CD4-positive, alpha-beta memory T cell (primary cell): ENCODE measurements around the gene CMTM5. TPM values are rescaled to one million over a fixed set of nuclear protein-coding genes. Genes with fewer than 3 reads are reported as not detected.

Source experiments
- CTCF ChIA-PET: fragments of 350-600 bp; sonication (Branson Sonifier 250); formaldehyde crosslinking; loops from one replicate; lab custom pipeline; 2021; ENCODE audit warnings: inconsistent platforms; ENCODE audit not compliant: partially characterized antibody; lab: Charles Lee
- POLR2A ChIA-PET: fragments of 350-600 bp; sonication (Branson Sonifier 250); formaldehyde crosslinking; loops from one replicate; lab custom pipeline; 2021; ENCODE audit not compliant: partially characterized antibody; lab: Charles Lee
- DNase-seq, 5 donors: peaks; one replicate each; pipeline versions ENCODE4 v3.0.0 to v3.0.0-alpha.2; 2020 to 2022; ENCODE audit warnings: mixed read lengths in 1 of 5
- H3K27ac ChIP-seq: one replicate; pipeline ENCODE4 v1.7.0; 2013; ENCODE audit warnings: low read depth, low read length
- H3K27me3 ChIP-seq: 2 replicates; pipeline ENCODE4 v1.7.0; 2013; ENCODE audit warnings: mild to moderate bottlenecking, low read length, moderate library complexity; ENCODE audit not compliant: insufficient read depth
- H3K36me3 ChIP-seq: 2 replicates; pipeline ENCODE4 v1.7.0; 2013; ENCODE audit warnings: mild to moderate bottlenecking, low read length, moderate library complexity; ENCODE audit not compliant: insufficient read depth
- H3K4me1 ChIP-seq: 2 replicates; pipeline ENCODE4 v1.7.0; 2013; ENCODE audit warnings: mild to moderate bottlenecking, low read length, moderate library complexity; ENCODE audit not compliant: insufficient read depth
- H3K4me3 ChIP-seq, 2 donors: one replicate each; pipeline ENCODE4 v1.7.0; 2013; ENCODE audit warnings: low read length in 2 of 2, mild to moderate bottlenecking in 1 of 2
- H3K9me3 ChIP-seq, 2 donors: one replicate each; pipeline ENCODE4 v1.7.0; 2013; ENCODE audit warnings: low read length in 2 of 2, control low read depth in 1 of 2; ENCODE audit not compliant: control insufficient read depth in 1 of 2
- H3K27ac Mint-ChIP-seq, 7 donors: one replicate each; pipeline ENCODE4 v1.8.0; 2020 to 2021; ENCODE audit warnings: mixed read lengths in 7 of 7, mild to moderate bottlenecking in 6 of 7, inconsistent platforms in 3 of 7, moderate library complexity in 3 of 7
- H3K27me3 Mint-ChIP-seq, 2 donors: one replicate each; pipeline ENCODE4 v1.8.0; 2020 to 2021; ENCODE audit warnings: mixed read lengths in 2 of 2
- H3K36me3 Mint-ChIP-seq, 2 donors: one replicate each; pipeline ENCODE4 v1.8.0; 2020 to 2021; ENCODE audit warnings: mixed read lengths in 2 of 2, inconsistent platforms in 1 of 2, mild to moderate bottlenecking in 1 of 2
- H3K4me1 Mint-ChIP-seq, 4 donors: one replicate each; pipeline ENCODE4 v1.8.0; 2020 to 2021; ENCODE audit warnings: mixed read lengths in 4 of 4, mild to moderate bottlenecking in 1 of 4
- H3K4me3 Mint-ChIP-seq, 8 donors: one replicate each; pipeline ENCODE4 v1.8.0; 2020 to 2021; ENCODE audit warnings: mixed read lengths in 8 of 8, mild to moderate bottlenecking in 7 of 8, moderate library complexity in 6 of 8, inconsistent platforms in 3 of 8
- H3K9me3 Mint-ChIP-seq, 8 donors: one replicate each; pipeline ENCODE4 v1.8.0; 2020 to 2021; ENCODE audit warnings: mixed read lengths in 8 of 8, mild to moderate bottlenecking in 5 of 8, inconsistent platforms in 3 of 8, moderate library complexity in 1 of 8
- intact Hi-C: fragments of 100-400 bp; cut with micrococcal nuclease; formaldehyde crosslinking; loops from one replicate; pipeline ENCODE4 v1.15.1; 2023
- polyA plus RNA-seq, 2 donors: library from polyadenylated mRNA; unstranded; fragments of 300-500 nt; fragmentation: Illumina TruSeq; gene quantifications; one replicate each; pipeline ENCODE4 v1.2.3, GENCODE V29; 2021
- total RNA-seq, 2 experiments: library from RNA; stranded (reverse); gene quantifications; one replicate each; pipeline ENCODE4 v1.2.3, GENCODE V29; 2021

Gene CMTM5
- total and polyA plus RNA-seq, 4 experiments from 2014 or later = not detected

GRCh38 chr14:23346693-23347405 is 30.0 kb upstream of the CMTM5 start:
- CTCF ChIA-PET = no interaction called here

GRCh38 chr14:23347406-23348296 is 29.2 kb upstream of the CMTM5 start:
- Mint-ChIP-seq H3K9me3 (no peaks in the 10 kb centered on the region), H3K36me3 (no peaks in the 10 kb centered on the region), H3K4me3 (no peak overlapping the region), H3K27ac (no peak overlapping the region), H3K27me3 (peaks cover 15 to 20% of the 10 kb centered on the region in 2 donors), H3K4me1 (peaks cover 4 to 11% (median 8%) of the 10 kb centered on the region in 4 donors)
- no peaks in the 10 kb centered on the region for H3K27me3 ChIP-seq
- H3K9me3 ChIP-seq = no peaks in the 10 kb centered on the region
- H3K36me3 ChIP-seq = no peaks in the 10 kb centered on the region
- ChIA-PET POLR2A (no interaction called here), CTCF (no interaction called here)
- H3K4me1 ChIP-seq = peaks cover 7% of the 10 kb centered on the region
- no peak overlapping the region for H3K4me3 ChIP-seq
- intact Hi-C loops = no loop called here
- DNase-seq = no peak
- no peak overlapping the region for H3K27ac ChIP-seq

More at GRCh38 chr14:23346693-23347405, 30.0 kb upstream of the CMTM5 start:
- no peaks in the 10 kb centered on the region for H3K9me3 Mint-ChIP-seq
- H3K4me3 ChIP-seq = no peak overlapping the region
- H3K4me3 Mint-ChIP-seq = no peak overlapping the region
- no peak for DNase-seq
- H3K36me3 Mint-ChIP-seq = no peaks in the 10 kb centered on the region
- intact Hi-C loops = no loop called here
- H3K4me1 Mint-ChIP-seq = peaks cover 4 to 11% (median 8%) of the 10 kb centered on the region in 4 donors
- no peak overlapping the region for H3K27ac Mint-ChIP-seq
- no peaks in the 10 kb centered on the region for H3K9me3 ChIP-seq
- peaks cover 5% of the 10 kb centered on the region for H3K4me1 ChIP-seq
- peaks cover 17 to 20% of the 10 kb centered on the region in 2 donors for H3K27me3 Mint-ChIP-seq
- H3K27me3 ChIP-seq = no peaks in the 10 kb centered on the region
- H3K36me3 ChIP-seq = no peaks in the 10 kb centered on the region
- no peak overlapping the region for H3K27ac ChIP-seq
- POLR2A ChIA-PET = no interaction called here

- Mint-ChIP-seq H3K27me3 (peaks cover 19 to 25% of the 10 kb centered on the region in 2 donors), H3K27ac (no peak overlapping the region), H3K9me3 (no peaks in the 10 kb centered on the region), H3K4me3 (no peak overlapping the region), H3K36me3 (no peaks in the 10 kb centered on the region), H3K4me1 (peaks cover 7 to 17% (median 14%) of the 10 kb centered on the region in 4 donors)
- Histone ChIP-seq H3K4me3 (no peak overlapping the region), H3K36me3 (no peaks in the 10 kb centered on the region), H3K4me1 (peaks cover 7% of the 10 kb centered on the region), H3K9me3 (no peaks in the 10 kb centered on the region), H3K27ac (no peak overlapping the region), H3K27me3 (no peaks in the 10 kb centered on the region)
- intact Hi-C loops = no loop called here
- DNase-seq = no peak
- CTCF ChIA-PET = no interaction called here
- POLR2A ChIA-PET = no interaction called here
These were observed 28.6 kb upstream of the CMTM5 start for GRCh38 chr14:23348297-23348655.

- H3K9me3 Mint-ChIP-seq = no peaks in the 10 kb centered on the region
- CTCF ChIA-PET = interaction anchor here (1.2 kb wide), 1 partner anchor 31 kb away, joined by 4 read pairs; no protein-coding TSS in a partner anchor
- Histone ChIP-seq H3K36me3 (no peaks in the 10 kb centered on the region), H3K27ac (no peak overlapping the region), H3K9me3 (no peaks in the 10 kb centered on the region), H3K4me3 (no peak overlapping the region), H3K27me3 (peaks cover 4% of the 10 kb centered on the region), H3K4me1 (peaks cover 7% of the 10 kb centered on the region)
- intact Hi-C loops = no loop called here
- POLR2A ChIA-PET = interaction anchor here (0.8 to 1.6 kb wide), 2 partner anchors 14 to 28 kb away, joined by 3 to 4 read pairs; partner anchors contain the start of gene PABPN1
- H3K36me3 Mint-ChIP-seq = no peaks in the 10 kb centered on the region
- no peak overlapping the region for H3K27ac Mint-ChIP-seq
- peaks cover 8 to 24% (median 15%) of the 10 kb centered on the region in 4 donors for H3K4me1 Mint-ChIP-seq
- peaks cover 27 to 35% of the 10 kb centered on the region in 2 donors for H3K27me3 Mint-ChIP-seq
- DNase-seq = no peak
- peak overlapping the region in 2 of 8 donors; percentile 2 to 21 for H3K4me3 Mint-ChIP-seq
These were observed 27.5 kb upstream of the CMTM5 start for GRCh38 chr14:23349156-23349845.

- intact Hi-C loops = loop anchor here (1.0 kb wide), 1 partner anchor 31 kb away; the partner anchor contains the start of gene PABPN1
- Histone ChIP-seq H3K4me1 (peaks cover 7% of the 10 kb centered on the region), H3K36me3 (no peaks in the 10 kb centered on the region), H3K27ac (no peak overlapping the region), H3K9me3 (no peaks in the 10 kb centered on the region), H3K27me3 (peaks cover 4% of the 10 kb centered on the region), H3K4me3 (peak overlapping the region in 1 of 2 donors; percentile 51)
- no peaks in the 10 kb centered on the region for H3K36me3 Mint-ChIP-seq
- H3K27me3 Mint-ChIP-seq = peaks cover 34 to 48% of the 10 kb centered on the region in 2 donors
- H3K4me1 Mint-ChIP-seq = peaks cover 8 to 24% (median 15%) of the 10 kb centered on the region in 4 donors
- ChIA-PET POLR2A (interaction anchor here (1.2 to 1.8 kb wide), 3 partner anchors 31 to 257 kb away, joined by 3 to 7 read pairs (median 3); partner anchors contain the start of genes ACIN1, C14orf119, HOMEZ and PABPN1), CTCF (interaction anchor here (2.0 kb wide), 1 partner anchor 28 kb away, joined by 8 read pairs; no protein-coding TSS in a partner anchor)
- peak overlapping the region in 7 of 8 donors; percentile 80 to 91 (median 86) for H3K4me3 Mint-ChIP-seq
- peak in 1 of 5 donors; percentile 4 for DNase-seq
- no peaks in the 10 kb centered on the region for H3K9me3 Mint-ChIP-seq
- peak overlapping the region in 1 of 7 donors; percentile 8 for H3K27ac Mint-ChIP-seq
These were observed 25.0 kb upstream of the CMTM5 start for GRCh38 chr14:23351681-23352505.
